Osteoblast (primary cell): ENCODE data around the gene USP7. TPM values are rescaled to one million over a fixed set of nuclear protein-coding genes. Genes with fewer than 3 reads are reported as not detected.

ENCODE experiments used
- DNase-seq: peaks from one replicate; pipeline ENCODE4 v3.0.0; 2011; ENCODE audit warnings: low spot score, mixed read lengths; ENCODE audit not compliant: insufficient read length; ENCODE audit errors: missing footprints
- H2AFZ ChIP-seq: 2 replicates; pipeline ENCODE4 v1.6.0; 2011; ENCODE audit warnings: mild to moderate bottlenecking, low read length
- H3K27ac ChIP-seq: 2 replicates; pipeline ENCODE4 v1.5.1; 2011; ENCODE audit warnings: mild to moderate bottlenecking, low read depth, low read length, moderate library complexity
- H3K27me3 ChIP-seq: 2 replicates; pipeline ENCODE4 v1.6.0; 2012; ENCODE audit warnings: mild to moderate bottlenecking, control low read depth, inconsistent platforms, low read length, moderate library complexity; ENCODE audit not compliant: insufficient read depth
- H3K36me3 ChIP-seq: 2 replicates; pipeline ENCODE4 v1.5.1; 2011; ENCODE audit warnings: mild to moderate bottlenecking, low read length, control low read depth, moderate library complexity; ENCODE audit not compliant: insufficient read depth
- H3K4me1 ChIP-seq: 2 replicates; pipeline ENCODE4 v1.5.1; 2011; ENCODE audit warnings: mild to moderate bottlenecking, low read length, control low read depth, moderate library complexity; ENCODE audit not compliant: insufficient read depth
- H3K4me2 ChIP-seq: 2 replicates; pipeline ENCODE4 v1.6.0; 2011; ENCODE audit warnings: mild to moderate bottlenecking, low read length; ENCODE audit not compliant: insufficient read depth
- H3K4me3 ChIP-seq: fragments of 200-600 bp; sonication (generic); 3 replicates; pipeline ENCODE4 v1.5.1; 2012; ENCODE audit warnings: mild to moderate bottlenecking, low read length, inconsistent platforms; ENCODE audit not compliant: insufficient read depth
- H3K79me2 ChIP-seq: 2 replicates; pipeline ENCODE4 v1.6.0; 2012; ENCODE audit warnings: mild to moderate bottlenecking, low read length, control low read depth, inconsistent platforms; ENCODE audit not compliant: insufficient read depth
- H3K9me3 ChIP-seq: 2 replicates; pipeline ENCODE4 v1.5.1; 2011; ENCODE audit warnings: low read depth, low read length, control low read depth
- H4K20me1 ChIP-seq: 2 replicates; pipeline ENCODE4 v1.6.0; 2012; ENCODE audit warnings: mild to moderate bottlenecking, low read length, control low read depth; ENCODE audit not compliant: insufficient read depth
- total RNA-seq: library from RNA; depleted of rRNA; stranded (reverse); fragments of >200 nt; gene quantifications from 2 replicates; pipeline ENCODE4 v1.2.3, GENCODE V29; 2012
- TF ChIP-seq, protein P1 (sequence below): IDR thresholded peaks from 2 replicates; pipeline ENCODE4 v1.5.1; 2011; ENCODE audit warnings: mild to moderate bottlenecking, low read depth, low read length, moderate library complexity; ENCODE audit errors: extremely low read depth

Gene USP7
- total RNA-seq, 1 donor = 51.4 TPM

GRCh38 chr16:8853150-8853549 lies 110.6 kb downstream of the USP7 start:
- peaks cover 3% of the 10 kb centered on the region for H3K79me2 ChIP-seq
- H3K4me1 ChIP-seq = peaks cover 26% of the 10 kb centered on the region
- no peak for DNase-seq
- H3K9me3 ChIP-seq = no peaks in the 10 kb centered on the region
- H3K4me2 ChIP-seq = no peak overlapping the region
- peaks cover 69% of the 10 kb centered on the region for H3K36me3 ChIP-seq
- H3K27ac ChIP-seq = peak overlapping the region; percentile 21
- TF ChIP-seq, protein P1, sequence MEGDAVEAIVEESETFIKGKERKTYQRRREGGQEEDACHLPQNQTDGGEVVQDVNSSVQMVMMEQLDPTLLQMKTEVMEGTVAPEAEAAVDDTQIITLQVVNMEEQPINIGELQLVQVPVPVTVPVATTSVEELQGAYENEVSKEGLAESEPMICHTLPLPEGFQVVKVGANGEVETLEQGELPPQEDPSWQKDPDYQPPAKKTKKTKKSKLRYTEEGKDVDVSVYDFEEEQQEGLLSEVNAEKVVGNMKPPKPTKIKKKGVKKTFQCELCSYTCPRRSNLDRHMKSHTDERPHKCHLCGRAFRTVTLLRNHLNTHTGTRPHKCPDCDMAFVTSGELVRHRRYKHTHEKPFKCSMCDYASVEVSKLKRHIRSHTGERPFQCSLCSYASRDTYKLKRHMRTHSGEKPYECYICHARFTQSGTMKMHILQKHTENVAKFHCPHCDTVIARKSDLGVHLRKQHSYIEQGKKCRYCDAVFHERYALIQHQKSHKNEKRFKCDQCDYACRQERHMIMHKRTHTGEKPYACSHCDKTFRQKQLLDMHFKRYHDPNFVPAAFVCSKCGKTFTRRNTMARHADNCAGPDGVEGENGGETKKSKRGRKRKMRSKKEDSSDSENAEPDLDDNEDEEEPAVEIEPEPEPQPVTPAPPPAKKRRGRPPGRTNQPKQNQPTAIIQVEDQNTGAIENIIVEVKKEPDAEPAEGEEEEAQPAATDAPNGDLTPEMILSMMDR = no peak
- H2AFZ ChIP-seq = no peak overlapping the region
- H4K20me1 ChIP-seq = peaks cover 26% of the 10 kb centered on the region
- no peak overlapping the region for H3K4me3 ChIP-seq
- no peaks in the 10 kb centered on the region for H3K27me3 ChIP-seq

DNA sequence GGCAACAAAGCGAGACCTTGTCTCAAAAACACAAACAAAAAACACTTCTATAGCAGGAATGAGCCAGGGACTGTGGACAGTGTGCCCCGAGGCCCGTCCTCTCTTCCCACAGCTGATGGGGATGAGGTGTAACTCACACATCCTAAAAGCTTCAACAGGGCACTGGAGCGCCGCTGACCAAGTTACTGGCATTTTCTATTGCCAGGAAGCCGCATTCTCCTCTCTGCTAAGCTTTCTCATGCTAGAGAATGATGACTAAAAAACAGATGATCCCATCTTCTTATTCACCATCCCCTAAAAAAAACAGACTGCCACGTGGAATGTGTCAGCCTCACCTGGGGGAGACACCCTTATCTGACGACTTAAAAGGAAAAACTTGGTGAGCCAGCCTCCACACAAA lies 111.2 kb downstream of the USP7 start:
- Histone ChIP-seq H2AFZ (no peak overlapping the region), H3K4me2 (no peak overlapping the region), H3K79me2 (peaks cover 3% of the 10 kb centered on the region), H3K27ac (peak overlapping the region; percentile 21), H3K4me3 (no peak overlapping the region), H3K9me3 (no peaks in the 10 kb centered on the region), H3K36me3 (peaks cover 72% of the 10 kb centered on the region), H3K4me1 (peaks cover 26% of the 10 kb centered on the region), H4K20me1 (peaks cover 29% of the 10 kb centered on the region), H3K27me3 (no peaks in the 10 kb centered on the region)
- DNase-seq = peak; percentile 76
- TF ChIP-seq, protein P1 = no peak

- H3K9me3 ChIP-seq = no peaks in the 10 kb centered on the region
- TF ChIP-seq, protein P1 = no peak
- H3K4me1 ChIP-seq = peaks cover 26% of the 10 kb centered on the region
- H3K4me3 ChIP-seq = no peak overlapping the region
- H2AFZ ChIP-seq = no peak overlapping the region
- H4K20me1 ChIP-seq = peaks cover 34% of the 10 kb centered on the region
- no peak overlapping the region for H3K4me2 ChIP-seq
- peaks cover 75% of the 10 kb centered on the region for H3K36me3 ChIP-seq
- DNase-seq = no peak
- H3K27me3 ChIP-seq = no peaks in the 10 kb centered on the region
- peaks cover 9% of the 10 kb centered on the region for H3K79me2 ChIP-seq
- H3K27ac ChIP-seq = peak overlapping the region; percentile 21
These were observed 111.8 kb downstream of the USP7 start for GRCh38 chr16:8851761-8852403.

- H3K4me3 ChIP-seq = no peak overlapping the region
- H4K20me1 ChIP-seq = peaks cover 34% of the 10 kb centered on the region
- no peaks in the 10 kb centered on the region for H3K9me3 ChIP-seq
- TF ChIP-seq, protein P1 = no peak
- DNase-seq = peak; percentile 92
- H3K27ac ChIP-seq = peak overlapping the region; percentile 88
- peaks cover 26% of the 10 kb centered on the region for H3K4me1 ChIP-seq
- no peak overlapping the region for H2AFZ ChIP-seq
- no peaks in the 10 kb centered on the region for H3K27me3 ChIP-seq
- H3K4me2 ChIP-seq = peak overlapping the region; percentile 5
- peaks cover 22% of the 10 kb centered on the region for H3K79me2 ChIP-seq
- peaks cover 76% of the 10 kb centered on the region for H3K36me3 ChIP-seq
These were observed 113.3 kb downstream of the USP7 start for GRCh38 chr16:8850279-8850885.
